ENCODE data around the gene GSTM3. TPM values are rescaled to one million over a fixed set of nuclear protein-coding genes. Genes with fewer than 3 reads are reported as not detected.

Gene GSTM3
- total and polyA plus RNA-seq, 2 of the 13 experiments (the other 11 are each of a cell fraction or from before 2014, with no cell fraction given), result 127 to 142 TPM

DNA sequence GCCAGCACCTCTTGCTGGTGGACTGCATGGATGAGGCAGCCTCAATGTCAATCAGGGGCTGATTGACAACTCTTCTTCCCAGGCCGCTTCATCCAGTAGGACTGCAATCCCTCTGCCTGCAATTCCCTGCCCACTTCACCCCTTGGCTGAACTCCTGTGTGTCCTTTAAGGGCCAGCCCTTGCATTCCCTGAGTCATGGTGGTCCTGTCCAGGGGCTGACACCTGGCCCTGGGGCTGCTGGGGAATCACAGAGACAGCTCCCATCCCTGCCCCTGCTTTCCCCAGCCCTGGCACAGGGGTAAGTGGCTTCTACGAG lies 27.5 kb upstream of the GSTM3 start:
- no peak for FAIRE-seq
- H3K27me3 ChIP-seq (ENCODE audit: control insufficient read depth in 1 of 2, insufficient read depth in 2 of 2, low read length in 2 of 2), result peaks cover 2 to 19% of the 10 kb centered on the region in 2 experiments; a peak in 3 of 5 replicates
- no peak overlapping the region for H3K4me3 ChIP-seq (replicated peaks in 1 of 3; ENCODE audit: insufficient read depth in 1 of 3, low read depth in 2 of 3, low read length in 3 of 3)
- no peak overlapping the region for H3K27ac ChIP-seq (ENCODE audit: extremely low read length, insufficient read depth, low read length)
- peaks cover 66% of the 10 kb centered on the region for H3K4me1 ChIP-seq (ENCODE audit: insufficient read depth, low read length)
- in situ Hi-C loops (cut with HindIII; ENCODE audit: extremely low pct_ligation_motif_present, low pct_unique_long_range_greater_than_20kb) (no loop called here), intact Hi-C loops (cut with micrococcal nuclease; ENCODE audit: unreplicated experiment) (no loop called here)
- no peak overlapping the region for H3K4me2 ChIP-seq (ENCODE audit: low read depth, low read length)
- no peaks in the 10 kb centered on the region for H4K20me1 ChIP-seq (ENCODE audit: insufficient read depth, low read length)
- no peaks in the 10 kb centered on the region for H3K9me3 ChIP-seq (ENCODE audit: low read length)
- BruUV-seq (replicated peaks), result no TSS peak
- ChIA-PET CTCF (ENCODE audit: low intra/inter-chr PET ratio, low total read pairs) (no interaction called here), POLR2A (interaction anchor here (1.5 kb wide), 1 partner anchor 17 kb away, joined by 3 read pairs; no protein-coding TSS in a partner anchor)
- no peak for ATAC-seq
- no peak overlapping the region for H2AFZ ChIP-seq (ENCODE audit: low read length)
- peaks cover 6% of the 10 kb centered on the region for H3K79me2 ChIP-seq (ENCODE audit: insufficient read depth, low read length)
- no peak for DNase-seq (ENCODE audit: low spot score)
- no peak overlapping the region for H3K9ac ChIP-seq (ENCODE audit: insufficient read depth, low read depth, low read length)
- no peaks in the 10 kb centered on the region for H3K36me3 ChIP-seq (replicated peaks in 1 of 2; ENCODE audit: control insufficient read depth in 1 of 2, insufficient read depth in 2 of 2, low read length in 2 of 2)
- WGBS (ENCODE audit: low lambda C conversion rate), result 72% methylated on average over 2 of the region's 2 CpGs
- no peak for TF ChIP-seq ZNF775 (CRISPR knock-in tag; IDR thresholded peaks at IDR 0.05; ENCODE audit: borderline replicate concordance)
- TF ChIP-seq ZNF792 (CRISPR knock-in tag; IDR thresholded peaks at IDR 0.05), result no peak
- TF ChIP-seq, protein P1, sequence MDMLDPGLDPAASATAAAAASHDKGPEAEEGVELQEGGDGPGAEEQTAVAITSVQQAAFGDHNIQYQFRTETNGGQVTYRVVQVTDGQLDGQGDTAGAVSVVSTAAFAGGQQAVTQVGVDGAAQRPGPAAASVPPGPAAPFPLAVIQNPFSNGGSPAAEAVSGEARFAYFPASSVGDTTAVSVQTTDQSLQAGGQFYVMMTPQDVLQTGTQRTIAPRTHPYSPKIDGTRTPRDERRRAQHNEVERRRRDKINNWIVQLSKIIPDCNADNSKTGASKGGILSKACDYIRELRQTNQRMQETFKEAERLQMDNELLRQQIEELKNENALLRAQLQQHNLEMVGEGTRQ (IDR thresholded peaks at IDR 0.05; ENCODE audit: low read depth, low read length), result no peak
- TF ChIP-seq, protein P1 (CRISPR knock-in tag; IDR thresholded peaks at IDR 0.05; ENCODE audit: borderline replicate concordance), result no peak
- no peak for TF ChIP-seq POLR2AphosphoS2 (IDR thresholded peaks at IDR 0.05; ENCODE audit: low read depth, low read length)
- no peak for TF ChIP-seq ELF4 (CRISPR knock-in tag; IDR thresholded peaks at IDR 0.05; ENCODE audit: borderline replicate concordance)
- no peak for TF ChIP-seq GTF2F1 (IDR thresholded peaks at IDR 0.05; ENCODE audit: low read length)
- no peak for TF ChIP-seq ZNF547 (CRISPR knock-in tag; IDR thresholded peaks at IDR 0.05)
- no peak for TF ChIP-seq BRCA1 (CRISPR knock-in tag; IDR thresholded peaks at IDR 0.05)
- TF ChIP-seq ZNF569 (CRISPR knock-in tag; IDR thresholded peaks at IDR 0.05; ENCODE audit: borderline replicate concordance), result no peak
- TF ChIP-seq FOXP1 (IDR thresholded peaks at IDR 0.05), result no peak
- TF ChIP-seq FOXP1 (CRISPR knock-in tag; IDR thresholded peaks at IDR 0.05), result no peak
- TF ChIP-seq TGIF2 (CRISPR knock-in tag; IDR thresholded peaks at IDR 0.05), result no peak
- TF ChIP-seq, protein P2, sequence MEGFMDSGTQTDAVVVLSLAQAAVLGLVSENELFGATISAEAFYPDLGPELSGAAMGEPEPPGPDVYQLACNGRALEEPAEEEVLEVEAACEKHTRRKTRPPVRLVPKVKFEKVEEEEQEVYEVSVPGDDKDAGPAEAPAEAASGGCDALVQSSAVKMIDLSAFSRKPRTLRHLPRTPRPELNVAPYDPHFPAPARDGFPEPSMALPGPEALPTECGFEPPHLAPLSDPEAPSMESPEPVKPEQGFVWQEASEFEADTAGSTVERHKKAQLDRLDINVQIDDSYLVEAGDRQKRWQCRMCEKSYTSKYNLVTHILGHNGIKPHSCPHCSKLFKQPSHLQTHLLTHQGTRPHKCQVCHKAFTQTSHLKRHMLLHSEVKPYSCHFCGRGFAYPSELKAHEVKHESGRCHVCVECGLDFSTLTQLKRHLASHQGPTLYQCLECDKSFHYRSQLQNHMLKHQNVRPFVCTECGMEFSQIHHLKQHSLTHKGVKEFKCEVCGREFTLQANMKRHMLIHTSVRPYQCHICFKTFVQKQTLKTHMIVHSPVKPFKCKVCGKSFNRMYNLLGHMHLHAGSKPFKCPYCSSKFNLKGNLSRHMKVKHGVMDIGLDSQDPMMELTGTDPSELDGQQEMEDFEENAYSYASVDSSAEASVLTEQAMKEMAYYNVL (CRISPR knock-in tag; IDR thresholded peaks at IDR 0.05; ENCODE audit: borderline replicate concordance), result no peak
- no peak for TF ChIP-seq AHDC1 (CRISPR knock-in tag; IDR thresholded peaks at IDR 0.05; ENCODE audit: borderline replicate concordance)
- TF ChIP-seq SRF (IDR thresholded peaks at IDR 0.05; ENCODE audit: low read depth, low read length), result no peak
- TF ChIP-seq NKX3-1 (CRISPR knock-in tag; IDR thresholded peaks at IDR 0.05), result no peak
- TF ChIP-seq ZNF24 (IDR thresholded peaks at IDR 0.05), result no peak

All from HepG2 (cell line).